OCI-LY3 (cell line): Measurements from ENCODE around the gene MT1M.
A peak's percentile ranks its signal among the peaks of the same experiment; 100 is the strongest.

ENCODE experiments used
- H2AFZ ChIP-seq: fragments of 200-600, 300-600 bp; shearing (Covaris generic); 2 replicates; pipeline ENCODE4 v1.6.0; 2014; ENCODE audit warnings: antibody characterized with exemption, low read depth, low read length
- H3K27ac ChIP-seq: fragments of 200-600, 300-600 bp; sonication (generic); 2 replicates; pipeline ENCODE4 v1.5.1; 2014; ENCODE audit warnings: mild to moderate bottlenecking, low read length, moderate library complexity, mixed read lengths
- H3K27me3 ChIP-seq: fragments of 200-600, 300-600 bp; sonication (generic); 2 replicates; pipeline ENCODE4 v1.6.1; 2014; ENCODE audit warnings: low read depth, low read length, mixed read lengths
- H3K36me3 ChIP-seq: fragments of 200-600, 300-600 bp; sonication (generic); replicated peaks from 2 replicates; pipeline ENCODE3; 2014; ENCODE audit warnings: low read depth, low read length, mixed read lengths
- H3K4me1 ChIP-seq: fragments of 300-600, 200-600 bp; sonication (generic); 2 replicates; pipeline ENCODE4 v1.6.1; 2014; ENCODE audit warnings: low read length, mixed read lengths
- H3K4me2 ChIP-seq: fragments of 200-600, 300-600 bp; sonication (generic); 2 replicates; pipeline ENCODE4 v1.6.1; 2014; ENCODE audit warnings: low read length, mixed read lengths
- H3K4me3 ChIP-seq: fragments of 300-600, 200-600 bp; sonication (generic); 2 replicates; pipeline ENCODE4 v1.5.1; 2014; ENCODE audit warnings: antibody characterized with exemption, mild to moderate bottlenecking, low read length, moderate library complexity
- H3K79me2 ChIP-seq: fragments of 300-600, 200-600 bp; shearing (Covaris generic); 2 replicates; pipeline ENCODE4 v1.6.1; 2014; ENCODE audit warnings: mild to moderate bottlenecking, low read length, mixed read lengths
- H3K9ac ChIP-seq: fragments of 300-600, 200-600 bp; shearing (Covaris generic); 2 replicates; pipeline ENCODE4 v1.6.0; 2014; ENCODE audit warnings: mild to moderate bottlenecking, low read length, moderate library complexity
- H3K9me3 ChIP-seq: fragments of 200-600, 300-600 bp; shearing (Covaris generic); 2 replicates; pipeline ENCODE4 v1.6.1; 2014; ENCODE audit warnings: low read length, mixed read lengths; ENCODE audit not compliant: insufficient read depth
- H4K20me1 ChIP-seq: fragments of 200-600, 300-600 bp; sonication (generic); 2 replicates; pipeline ENCODE4 v1.6.1; 2016; ENCODE audit warnings: low read length, mixed read lengths; ENCODE audit not compliant: insufficient read depth
- CTCF ChIP-seq: fragments of 200-600, 300-600 bp; sonication (generic); IDR thresholded peaks from 2 replicates; pipeline ENCODE4 v1.5.1; 2014; ENCODE audit warnings: antibody characterized with exemption, low read length, low read depth
- EZH2phosphoT487 ChIP-seq: fragments of 200-600 bp; shearing (Covaris generic); IDR thresholded peaks from 2 replicates; pipeline ENCODE4 v1.6.1; 2018; ENCODE audit warnings: antibody characterized with exemption, mixed run types, low read depth

The MT1M gene

GRCh38 chr16:56682703-56683397, 50.4 kb downstream of the MT1M start:
- Histone ChIP-seq H3K4me2 (peak overlapping the region; percentile 99), H3K79me2 (no peaks in the 10 kb centered on the region), H3K36me3 (no peaks in the 10 kb centered on the region), H3K4me3 (peak overlapping the region; percentile 94), H3K27ac (no peak overlapping the region), H4K20me1 (no peaks in the 10 kb centered on the region), H2AFZ (peak overlapping the region; percentile 79), H3K4me1 (peaks cover 14% of the 10 kb centered on the region), H3K9ac (peak overlapping the region; percentile 78), H3K27me3 (no peaks in the 10 kb centered on the region), H3K9me3 (no peaks in the 10 kb centered on the region)
- no peak for TF ChIP-seq CTCF
- no peak for TF ChIP-seq EZH2phosphoT487
